NCI-H1436 (cell line): ENCODE measurements around the gene NDUFB7.

Experiments
- DNase-seq: peaks from one replicate; lab custom pipeline; 2025; lab: John Stamatoyannopoulos, UW

NDUFB7 gene

DNA sequence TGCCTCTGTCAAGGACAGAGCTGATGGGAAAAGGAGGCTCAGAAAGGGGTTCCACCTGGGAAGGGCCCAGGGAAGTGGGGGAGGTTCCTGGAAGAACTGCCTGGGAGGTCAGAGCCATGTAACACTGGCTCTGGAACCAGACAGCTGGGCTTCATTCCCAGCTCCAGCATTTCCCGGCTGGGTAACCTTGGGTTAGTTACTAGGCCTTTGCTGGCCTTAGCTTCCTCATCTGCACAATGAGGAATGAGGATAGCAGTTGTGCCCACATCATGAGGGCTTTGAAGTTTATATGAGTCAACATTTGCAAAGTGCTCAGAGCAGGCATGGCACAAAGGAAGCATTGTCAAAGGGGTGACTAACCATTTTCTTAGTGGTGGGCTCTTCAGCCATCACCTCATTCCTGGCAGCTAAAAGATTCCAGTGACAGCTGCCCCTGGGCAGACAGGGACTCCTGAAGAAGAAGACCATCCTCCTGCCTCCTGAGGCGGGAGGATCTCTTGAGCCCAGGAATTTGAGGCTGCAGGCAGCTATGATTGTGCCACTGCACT, 51.9 kb downstream of the NDUFB7 start:
- DNase-seq: no peak

DNA sequence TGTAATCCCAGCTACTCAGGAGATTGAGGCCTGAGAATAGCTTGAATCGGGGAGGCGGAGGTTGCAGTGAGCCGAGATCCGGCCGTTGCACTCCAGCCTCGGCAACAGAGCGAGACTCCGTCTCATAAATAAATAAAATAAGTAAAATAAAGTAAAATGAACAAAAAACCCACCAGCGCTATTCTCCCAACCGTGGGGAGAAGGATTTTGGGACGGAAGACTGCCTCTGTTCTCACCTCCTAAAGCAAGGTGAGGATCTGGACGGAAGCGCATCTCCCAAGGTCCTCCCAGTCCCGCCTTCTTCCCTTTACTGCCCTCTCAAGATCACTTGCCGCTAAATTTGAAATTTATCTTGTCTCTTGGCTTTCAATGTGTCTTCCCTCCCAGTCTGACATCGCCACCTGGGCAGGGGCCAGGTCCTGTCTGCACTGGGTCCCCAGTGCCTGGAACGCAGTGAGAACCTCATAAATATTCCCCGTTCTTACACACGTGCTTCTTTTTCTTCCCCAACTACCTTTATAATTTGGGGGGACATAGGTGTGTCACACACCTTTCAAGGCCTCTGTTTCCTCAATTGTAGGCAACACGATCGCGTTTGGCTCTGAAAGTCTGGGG, 52.5 kb downstream of the NDUFB7 start:
- DNase-seq: no peak

DNA sequence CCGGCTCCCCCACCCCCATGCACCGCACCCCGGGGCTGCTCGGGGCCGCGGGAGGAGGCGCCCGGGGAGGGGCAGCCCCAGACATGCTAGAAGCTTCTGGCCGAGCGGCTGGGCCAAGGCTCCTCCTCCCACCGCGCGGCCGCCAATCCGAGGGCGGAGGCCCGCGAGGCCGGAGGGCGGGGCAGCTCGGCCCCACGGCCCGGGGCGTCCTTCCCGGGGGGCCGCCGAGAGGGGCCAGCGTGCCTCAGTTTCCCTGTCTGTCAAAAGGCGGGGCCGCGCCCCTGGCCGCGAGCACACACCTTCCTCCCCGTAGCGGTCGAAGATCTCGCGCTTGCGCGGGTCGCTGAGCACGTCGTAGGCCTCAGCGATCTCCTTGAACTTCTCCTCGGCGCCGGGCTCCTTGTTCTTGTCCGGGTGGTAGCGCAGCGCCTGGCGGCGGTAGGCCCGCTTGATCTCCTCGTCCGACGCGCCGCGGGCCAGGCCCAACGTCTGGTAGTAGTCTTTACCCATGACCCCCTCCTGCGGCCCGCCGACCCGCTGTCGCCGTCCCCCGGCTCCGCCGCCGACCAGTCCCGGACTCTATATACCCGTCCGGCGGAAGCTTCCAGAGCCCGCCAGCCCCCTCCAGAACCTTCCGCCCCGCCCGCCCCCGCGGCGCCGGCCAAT, 53.9 kb downstream of the NDUFB7 start, which contains the start of gene DNAJB1:
Gene DNAJB1, minus strand, starts transcription at position 558 of the 666 bp plus-strand sequence. Its CDS starts 48 bp downstream, at position 510.
- DNase-seq: peak; percentile 40

DNA sequence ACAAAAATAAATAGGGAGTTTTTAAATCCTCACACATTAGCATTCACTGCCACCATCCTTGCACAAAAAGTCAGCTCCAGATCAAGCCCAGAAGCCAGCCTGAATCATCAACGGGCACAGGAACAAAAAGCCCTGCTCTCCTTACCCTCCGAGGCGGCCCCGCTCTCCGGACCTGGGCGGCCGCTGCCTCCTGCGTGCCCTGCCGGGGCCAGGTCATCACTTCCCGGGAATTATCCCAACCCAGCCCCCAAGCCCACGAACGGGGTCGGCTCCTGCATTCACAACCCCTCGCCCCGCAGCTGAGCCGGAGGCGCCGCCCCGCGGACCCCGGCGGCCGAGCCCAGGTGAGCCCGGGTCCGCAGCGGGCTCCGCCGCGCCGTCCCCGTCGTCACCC, 54.4 kb downstream of the NDUFB7 start:
- DNase-seq: no peak

GRCh38 chr19:14516746-14517438, 55.0 kb downstream of the NDUFB7 start:
- no peak for DNase-seq
